Neuronal stem cell (in vitro differentiated cells): Measurements from ENCODE around the gene AURKB. TPM values are rescaled to one million over a fixed set of nuclear protein-coding genes. Genes with fewer than 3 reads are reported as not detected.

Experiments
- DNase-seq: peaks from one replicate; pipeline ENCODE4 v3.0.0-alpha.2; 2013; ENCODE audit warnings: low spot score
- H2AFZ ChIP-seq: one replicate; pipeline ENCODE4 v1.6.1; 2013; ENCODE audit warnings: mild to moderate bottlenecking, low read length, inconsistent platforms
- H2AK5ac ChIP-seq: 2 replicates; pipeline ENCODE4 v1.6.1; 2013; ENCODE audit warnings: low read depth, mild to moderate bottlenecking, inconsistent platforms, low read length, moderate library complexity, mixed read lengths
- H2BK120ac ChIP-seq: 2 replicates; pipeline ENCODE4 v1.6.1; 2013; ENCODE audit warnings: low read depth, mild to moderate bottlenecking, inconsistent platforms, low read length, moderate library complexity, mixed read lengths
- H2BK12ac ChIP-seq: one replicate; pipeline ENCODE4 v1.6.1; 2013; ENCODE audit warnings: low read length, inconsistent platforms
- H2BK15ac ChIP-seq: 2 replicates; pipeline ENCODE4 v1.6.1; 2013; ENCODE audit warnings: mild to moderate bottlenecking, low read length, inconsistent platforms, mixed read lengths
- H2BK5ac ChIP-seq: one replicate; pipeline ENCODE4 v1.6.1; 2013; ENCODE audit warnings: inconsistent platforms, mild to moderate bottlenecking, low read length, moderate library complexity
- H3K14ac ChIP-seq: one replicate; pipeline ENCODE4 v1.6.1; 2013; ENCODE audit warnings: low read length, inconsistent platforms
- H3K18ac ChIP-seq: 2 replicates; pipeline ENCODE4 v1.6.1; 2013; ENCODE audit warnings: low read length, inconsistent platforms
- H3K23ac ChIP-seq: 2 replicates; pipeline ENCODE4 v1.6.1; 2013; ENCODE audit warnings: low read depth, mild to moderate bottlenecking, mixed read lengths, low read length, inconsistent platforms; ENCODE audit not compliant: poor library complexity
- H3K27ac ChIP-seq: replicated peaks from 3 replicates; pipeline ENCODE4 v1.5.1; 2013; ENCODE audit warnings: low read length, inconsistent platforms
- H3K27me3 ChIP-seq, 3 experiments: 2 replicates each; pipeline ENCODE4 v1.6.1; 2013; ENCODE audit warnings: low read length in 3 of 3, mild to moderate bottlenecking in 2 of 3, inconsistent platforms in 1 of 3, low read depth in 1 of 3, mixed read lengths in 1 of 3, moderate library complexity in 1 of 3; ENCODE audit not compliant: control insufficient read depth in 3 of 3, insufficient read depth in 3 of 3
- H3K36me3 ChIP-seq, 2 donors: replicated peaks in 1 of 2; 2 replicates each; pipeline ENCODE4 v1.6.1; 2013; ENCODE audit warnings: low read length in 2 of 2; ENCODE audit not compliant: control insufficient read depth in 2 of 2, insufficient read depth in 2 of 2
- H3K4ac ChIP-seq: 2 replicates; pipeline ENCODE4 v1.6.1; 2013; ENCODE audit warnings: inconsistent platforms, mild to moderate bottlenecking, low read length, moderate library complexity
- H3K4me1 ChIP-seq, 2 donors: 1 replicate in 1 of 2; 2 replicates in 1 of 2; pipeline ENCODE4 v1.6.1; 2013; ENCODE audit warnings: low read length in 2 of 2, low read depth in 1 of 2; ENCODE audit not compliant: control insufficient read depth in 2 of 2, insufficient read depth in 1 of 2
- H3K4me2 ChIP-seq: one replicate; pipeline ENCODE4 v1.6.1; 2013; ENCODE audit warnings: mild to moderate bottlenecking, low read length, inconsistent platforms; ENCODE audit not compliant: insufficient read depth, poor library complexity, severe bottlenecking
- H3K4me3 ChIP-seq, 2 donors: 2 replicates each; pipeline ENCODE4 v1.5.1; 2013; ENCODE audit warnings: low read length in 2 of 2, mild to moderate bottlenecking in 2 of 2, inconsistent platforms in 1 of 2, moderate library complexity in 1 of 2
- H3K79me1 ChIP-seq: one replicate; pipeline ENCODE4 v1.6.1; 2013; ENCODE audit warnings: low read depth, mild to moderate bottlenecking, inconsistent platforms, low read length, moderate library complexity
- H3K9ac ChIP-seq: one replicate; pipeline ENCODE4 v1.6.1; 2013; ENCODE audit warnings: mild to moderate bottlenecking, low read depth, low read length, inconsistent platforms; ENCODE audit not compliant: poor library complexity
- H3K9me3 ChIP-seq, 2 donors: replicated peaks in 1 of 2; 2 replicates each; pipeline versions ENCODE3 to v1.6.1; 2013; ENCODE audit warnings: low read length in 2 of 2, mild to moderate bottlenecking in 2 of 2, inconsistent platforms in 1 of 2, low read depth in 1 of 2, mixed read lengths in 1 of 2, moderate library complexity in 1 of 2; ENCODE audit not compliant: control insufficient read depth in 2 of 2, insufficient read depth in 1 of 2
- H4K8ac ChIP-seq: one replicate; pipeline ENCODE4 v1.6.1; 2013; ENCODE audit warnings: low read depth, mild to moderate bottlenecking, inconsistent platforms, low read length, moderate library complexity
- H4K91ac ChIP-seq: one replicate; pipeline ENCODE4 v1.6.1; 2013; ENCODE audit warnings: low read length, low read depth, mild to moderate bottlenecking, inconsistent platforms; ENCODE audit not compliant: poor library complexity
- WGBS, 2 donors: extraction: QIAGEN DNeasy Blood & Tissue Kit; methylation state at CpG; one replicate each; pipeline ENCODE4 v1.1.7; 2013; ENCODE audit warnings: missing lambda C conversion rate in 2 of 2, mixed read lengths in 1 of 2; ENCODE audit not compliant: insufficient read length in 2 of 2, insufficient replicate concordance in 1 of 2; ENCODE audit errors: extremely low coverage in 2 of 2; 5-methylcytosine and 5-hydroxymethylcytosine counted together
- polyA plus RNA-seq, 2 experiments: library from polyadenylated mRNA; stranded (reverse); fragments of 200-250 nt; gene quantifications; one replicate each; pipeline ENCODE4 v1.2.3, GENCODE V29; 2013

The AURKB gene
- 213 TPM for polyA plus RNA-seq (2013, experiment 1 of 2)
- 209 TPM for polyA plus RNA-seq (2013, experiment 2 of 2)

DNA sequence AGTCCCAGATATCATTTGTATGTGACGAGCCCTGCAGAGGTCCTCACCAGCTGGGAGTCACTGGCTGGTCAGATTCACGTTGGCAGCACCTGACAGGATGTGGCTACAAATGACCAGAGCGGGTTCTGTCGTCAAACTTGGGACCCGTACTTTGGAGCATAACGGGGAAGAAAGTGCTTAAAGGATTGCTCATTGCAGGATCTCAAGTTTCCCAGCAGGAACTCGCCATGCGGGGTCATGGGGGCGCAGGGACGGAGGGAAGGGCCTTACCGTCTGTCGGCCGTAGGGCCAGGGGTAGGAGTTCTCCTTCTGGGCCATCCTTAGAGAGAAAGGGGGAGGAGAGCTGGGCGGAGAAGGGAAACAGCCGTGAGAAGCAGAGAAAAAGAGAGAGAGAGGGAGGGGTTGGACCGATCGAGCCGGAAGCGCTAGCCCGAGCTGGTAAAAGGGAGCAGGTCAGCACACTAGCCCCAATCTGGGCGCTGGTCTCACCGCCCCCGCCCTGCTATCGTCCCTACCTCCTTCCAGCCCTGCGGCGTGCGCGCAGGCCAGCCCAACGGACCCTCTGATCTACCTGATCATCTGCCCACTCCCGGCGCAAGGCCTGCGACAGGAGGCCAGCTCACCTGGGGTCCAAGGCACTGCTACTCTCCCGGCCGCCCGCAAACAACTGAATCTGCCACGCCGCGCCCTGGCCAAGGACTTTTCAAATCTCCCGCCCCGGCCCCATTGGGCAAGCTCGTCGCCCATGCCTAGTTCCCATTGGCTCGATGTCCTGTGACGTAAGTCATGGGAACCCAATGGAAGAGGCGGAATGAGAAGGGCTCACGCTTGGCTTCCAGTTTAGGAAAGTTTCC, at the start of gene AURKB:
TSS of gene AURKB (minus strand) at position 669 of the 854 bp plus-strand sequence. CDS start at position 318, 351 bp downstream.
- Histone ChIP-seq H3K27ac (peak within 1 kb of the TSS; percentile 74), H2BK5ac (peak within 1 kb of the TSS; percentile 56)

DNA sequence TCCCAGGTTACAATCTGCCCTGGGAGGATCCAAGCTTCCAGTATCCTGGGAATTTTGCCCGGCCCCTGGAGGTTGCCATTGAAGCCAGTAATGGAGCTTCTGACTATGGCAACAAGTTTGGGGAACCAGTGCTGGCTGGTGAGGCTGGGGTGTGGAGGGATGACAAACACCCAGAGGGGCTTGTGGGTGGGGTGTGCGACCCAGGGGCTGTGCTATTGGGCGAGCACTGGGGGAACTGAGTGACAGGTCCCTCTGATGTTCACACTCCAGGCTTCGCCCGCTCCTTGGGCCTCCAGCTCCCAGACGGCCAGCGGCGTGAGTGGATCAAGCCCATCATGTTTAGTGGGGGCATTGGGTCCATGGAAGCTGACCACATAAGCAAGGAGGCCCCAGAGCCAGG, 47.4 kb upstream of the AURKB start:
- H3K36me3 ChIP-seq: peaks cover 47 to 93% of the 10 kb centered on the region in 2 donors

More for the DNA sequence above, at the start of gene AURKB:
- Histone ChIP-seq H3K23ac (peak within 1 kb of the TSS; percentile 75), H3K4ac (peak within 1 kb of the TSS; percentile 70), H2AK5ac (peak within 1 kb of the TSS; percentile 41), H2BK120ac (no peak within 1 kb of the TSS), H3K79me1 (peaks cover 15% of the 10 kb centered on the region), H3K14ac (peak within 1 kb of the TSS; percentile 73), H2BK15ac (no peak within 1 kb of the TSS), H3K9me3 (no peaks in the 10 kb centered on the region), H3K4me1 (peaks cover 6 to 9% of the 10 kb centered on the region in 2 donors), H3K18ac (peak within 1 kb of the TSS; percentile 92), H3K4me2 (peak within 1 kb of the TSS; percentile 73), H3K4me3 (peak within 1 kb of the TSS; percentile 96 to 99), H3K36me3 (peaks cover 22 to 37% of the 10 kb centered on the region in 2 donors), H4K8ac (no peak within 1 kb of the TSS), H3K27me3 (no peaks in the 10 kb centered on the region), H3K9ac (peak within 1 kb of the TSS; percentile 88), H4K91ac (no peak within 1 kb of the TSS), H2AFZ (peak within 1 kb of the TSS; percentile 96), H2BK12ac (no peak within 1 kb of the TSS)
- peak; percentile 94 for DNase-seq
- WGBS, 2 donors: no CpG with 5 or more reads among the region's 46 CpGs

GRCh38 chr17:8256691-8257090, 46.3 kb upstream of the AURKB start:
- WGBS, 2 donors: no CpG with 5 or more reads among the region's 6 CpGs
- Histone ChIP-seq H3K18ac (no peak overlapping the region), H4K91ac (no peak overlapping the region), H3K23ac (no peak overlapping the region), H2AK5ac (no peak overlapping the region), H3K27ac (no peak overlapping the region), H4K8ac (no peak overlapping the region), H3K9ac (no peak overlapping the region), H2AFZ (no peak overlapping the region), H3K4ac (no peak overlapping the region), H2BK12ac (no peak overlapping the region), H3K4me3 (no peak overlapping the region), H3K79me1 (peaks cover 7% of the 10 kb centered on the region), H3K36me3 (peaks cover 42 to 87% of the 10 kb centered on the region in 2 donors), H2BK120ac (no peak overlapping the region), H3K9me3 (no peaks in the 10 kb centered on the region), H3K14ac (no peak overlapping the region), H3K4me1 (no peaks in the 10 kb centered on the region), H2BK5ac (no peak overlapping the region), H2BK15ac (no peak overlapping the region), H3K4me2 (no peak overlapping the region), H3K27me3 (no peaks in the 10 kb centered on the region)
- DNase-seq: no peak

More for the DNA sequence above, 47.4 kb upstream of the AURKB start:
- Histone ChIP-seq H3K4me3 (no peak overlapping the region), H3K79me1 (peaks cover 6% of the 10 kb centered on the region), H4K8ac (no peak overlapping the region), H2BK12ac (no peak overlapping the region), H4K91ac (no peak overlapping the region), H2AK5ac (no peak overlapping the region), H3K27ac (no peak overlapping the region), H3K27me3 (no peaks in the 10 kb centered on the region), H2BK120ac (no peak overlapping the region), H2BK15ac (no peak overlapping the region), H3K18ac (no peak overlapping the region), H3K4ac (no peak overlapping the region), H3K23ac (no peak overlapping the region), H2AFZ (no peak overlapping the region), H2BK5ac (no peak overlapping the region), H3K9me3 (no peaks in the 10 kb centered on the region), H3K14ac (no peak overlapping the region), H3K4me2 (no peak overlapping the region), H3K4me1 (no peaks in the 10 kb centered on the region), H3K9ac (no peak overlapping the region)
- no CpG with 5 or more reads among the region's 8 CpGs for WGBS, 2 donors
- no peak for DNase-seq

- no peak for DNase-seq
- Histone ChIP-seq H2AFZ (no peak overlapping the region), H3K9me3 (no peaks in the 10 kb centered on the region), H3K23ac (no peak overlapping the region), H2BK5ac (no peak overlapping the region), H3K18ac (no peak overlapping the region), H3K27ac (no peak overlapping the region), H2AK5ac (no peak overlapping the region), H3K79me1 (peaks cover 6% of the 10 kb centered on the region), H3K4ac (no peak overlapping the region), H2BK12ac (no peak overlapping the region), H4K91ac (no peak overlapping the region), H3K27me3 (no peaks in the 10 kb centered on the region), H3K14ac (no peak overlapping the region), H3K4me3 (peak overlapping the region in 1 of 2 donors; percentile 63), H3K9ac (no peak overlapping the region), H3K36me3 (peaks cover 38 to 83% of the 10 kb centered on the region in 2 donors), H2BK15ac (no peak overlapping the region), H3K4me1 (no peaks in the 10 kb centered on the region), H3K4me2 (no peak overlapping the region), H4K8ac (no peak overlapping the region), H2BK120ac (no peak overlapping the region)
- WGBS, 2 donors: no CpG with 5 or more reads among the region's 10 CpGs
These were observed 45.9 kb upstream of the AURKB start for GRCh38 chr17:8256291-8256690.
